Lung microvascular endothelial cell (primary cell): ENCODE results near the gene GREB1L. TPM values are rescaled to one million over a fixed set of nuclear protein-coding genes. Genes with fewer than 3 reads are reported as not detected.
A peak's percentile ranks its signal among the peaks of the same experiment; 100 is the strongest.
"Not testable (repeated sequence)": the region's sequence is repeated elsewhere in the genome, so short reads cannot be mapped to it uniquely, and the experiment has no call there.

Experiments used
- DNase-seq, 2 donors: peaks; one replicate each; pipeline versions ENCODE4 v3.0.0 to v3.0.0-alpha.2; 2010; ENCODE audit warnings: low read depth in 2 of 2
- total RNA-seq: library from RNA; depleted of rRNA; stranded (reverse); fragments of >200 nt; gene quantifications from 2 replicates; pipeline ENCODE4 v1.2.1, GENCODE V29; 2014

The GREB1L gene
- total RNA-seq = 2.0 and 3.1 TPM in 2 replicates

DNA sequence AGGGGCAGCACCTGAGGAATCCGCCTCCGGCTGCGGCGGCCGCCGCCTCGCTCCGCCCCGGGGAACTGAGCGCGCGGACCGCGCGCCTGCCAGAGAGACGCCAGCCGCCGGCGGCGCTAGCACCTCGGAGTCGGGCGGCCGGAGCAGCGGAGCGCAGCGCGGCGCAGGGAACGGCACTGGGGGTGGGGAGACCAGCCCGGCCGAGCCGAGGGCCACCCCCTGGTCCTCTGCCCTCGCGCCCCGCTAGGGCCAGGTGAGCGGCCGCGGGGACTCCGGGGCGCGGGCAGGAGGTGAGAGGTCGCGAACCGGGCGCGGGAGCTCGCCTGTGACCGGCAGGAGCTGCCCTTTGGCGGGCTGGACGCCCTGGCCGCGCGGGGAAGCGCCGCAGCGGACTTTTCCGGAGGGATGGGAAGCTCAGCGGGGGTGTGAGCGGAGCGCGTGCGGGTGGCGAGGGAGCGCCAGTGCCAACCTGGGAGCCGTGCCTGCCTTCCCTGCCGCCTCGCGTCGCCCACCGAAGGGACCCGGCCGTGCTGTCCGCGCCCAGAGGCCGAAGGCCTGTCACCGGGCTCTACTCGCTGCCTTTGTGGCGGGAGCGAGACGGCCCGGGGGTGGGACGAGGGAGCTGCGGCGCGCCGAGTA lies at the start of gene GREB1L:
Gene GREB1L, plus strand, starts transcription at position 92 of the 639 bp plus-strand sequence. CDS start 141,287 bp downstream, outside the sequence.
- DNase-seq = peak; percentile 70 to 71

DNA sequence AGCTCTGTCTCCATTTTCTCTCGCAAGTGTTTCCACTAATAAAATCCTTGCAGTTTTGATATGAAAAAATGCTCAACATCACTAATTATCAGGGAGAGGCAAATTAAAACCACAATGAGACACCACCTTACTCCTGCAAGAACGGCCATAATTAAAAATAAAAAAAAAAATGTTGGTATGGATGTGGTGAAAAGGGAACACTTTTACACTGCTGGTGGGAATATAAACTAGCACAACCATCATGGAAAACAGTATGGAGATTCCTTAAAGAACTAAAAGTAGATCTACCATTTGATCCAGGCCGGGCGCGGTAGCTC lies 49.8 kb upstream of the GREB1L start:
- DNase-seq = no peak

DNA sequence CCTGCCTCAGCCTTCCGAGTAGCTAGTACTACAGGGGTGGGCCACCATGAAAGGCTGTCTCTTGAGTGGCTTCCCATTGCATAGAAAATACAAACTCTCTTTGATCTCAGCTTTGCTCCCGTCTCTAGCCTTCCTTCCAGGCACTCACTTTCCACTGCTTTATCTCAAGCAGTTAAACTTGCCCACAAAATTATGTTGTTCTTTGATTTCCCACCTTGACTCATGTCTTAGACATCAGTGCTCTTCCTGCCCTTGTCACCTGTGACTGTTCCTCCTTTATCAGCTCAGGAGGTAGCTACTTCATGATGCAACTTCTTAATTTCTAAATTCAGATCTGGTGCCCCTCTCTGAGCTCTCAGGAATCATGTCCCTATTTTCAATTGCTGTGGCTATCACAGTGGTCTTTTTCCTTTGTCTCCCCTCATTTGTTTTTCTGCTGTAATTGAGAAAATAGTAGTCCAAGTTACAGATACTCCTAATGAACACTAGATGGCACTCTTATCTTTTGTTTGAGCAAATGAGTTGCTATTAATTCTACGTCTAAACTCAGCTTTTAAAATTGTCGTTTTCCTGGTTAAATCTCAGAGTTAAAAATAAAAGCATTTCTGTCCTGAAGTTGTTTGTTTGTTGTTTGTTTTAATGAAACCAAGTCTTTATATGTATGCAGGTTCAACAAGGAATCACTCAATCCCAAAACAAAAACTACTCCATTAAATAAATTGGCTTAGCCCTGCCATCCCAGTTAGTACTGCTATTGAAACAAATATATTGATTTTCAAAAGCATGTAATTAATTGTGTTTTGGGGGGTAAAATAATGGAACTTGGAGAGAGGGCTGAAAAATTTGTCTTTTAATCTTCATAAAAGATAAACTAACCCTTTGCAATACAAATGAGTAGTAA lies 46.9 kb upstream of the GREB1L start:
- peak; percentile 47 to 68 for DNase-seq

DNA sequence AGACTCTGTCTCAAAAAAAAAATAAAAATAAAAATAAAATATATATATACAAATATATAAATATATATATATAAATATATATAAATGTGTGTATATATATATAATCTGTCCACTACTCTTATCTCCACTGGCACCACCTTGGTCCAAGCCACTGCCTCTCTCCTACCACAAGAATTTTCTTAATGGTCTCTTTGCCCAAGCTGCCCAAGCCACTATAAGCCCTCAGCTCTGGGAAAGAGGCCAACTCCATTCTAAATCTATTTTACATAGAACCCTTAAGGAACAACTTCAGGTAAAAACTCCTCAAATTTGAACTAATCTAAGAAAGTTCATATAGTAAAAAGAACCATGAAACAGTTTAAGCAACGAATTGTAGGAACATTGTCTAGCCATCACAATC lies 45.6 kb upstream of the GREB1L start:
- DNase-seq = no peak

DNA sequence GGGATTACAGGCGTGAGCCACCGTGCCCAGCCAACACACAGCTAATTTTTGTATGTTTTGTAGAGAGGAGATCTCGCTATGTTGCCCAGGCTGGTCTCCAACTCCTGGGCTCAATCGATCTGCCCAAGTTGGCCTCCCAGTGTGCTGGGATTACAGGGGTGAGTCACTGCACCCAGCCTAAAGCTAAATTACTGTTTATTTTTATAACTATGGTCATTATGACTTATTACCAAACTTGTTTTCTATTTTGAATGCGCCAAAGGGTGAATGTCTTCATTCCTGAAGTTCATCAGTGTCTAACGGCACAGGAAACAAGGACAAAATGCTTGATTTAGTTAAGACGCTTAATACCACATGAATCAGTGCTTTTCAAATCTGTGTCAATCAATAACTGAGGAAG lies 38.9 kb upstream of the GREB1L start:
- no peak for DNase-seq

DNA sequence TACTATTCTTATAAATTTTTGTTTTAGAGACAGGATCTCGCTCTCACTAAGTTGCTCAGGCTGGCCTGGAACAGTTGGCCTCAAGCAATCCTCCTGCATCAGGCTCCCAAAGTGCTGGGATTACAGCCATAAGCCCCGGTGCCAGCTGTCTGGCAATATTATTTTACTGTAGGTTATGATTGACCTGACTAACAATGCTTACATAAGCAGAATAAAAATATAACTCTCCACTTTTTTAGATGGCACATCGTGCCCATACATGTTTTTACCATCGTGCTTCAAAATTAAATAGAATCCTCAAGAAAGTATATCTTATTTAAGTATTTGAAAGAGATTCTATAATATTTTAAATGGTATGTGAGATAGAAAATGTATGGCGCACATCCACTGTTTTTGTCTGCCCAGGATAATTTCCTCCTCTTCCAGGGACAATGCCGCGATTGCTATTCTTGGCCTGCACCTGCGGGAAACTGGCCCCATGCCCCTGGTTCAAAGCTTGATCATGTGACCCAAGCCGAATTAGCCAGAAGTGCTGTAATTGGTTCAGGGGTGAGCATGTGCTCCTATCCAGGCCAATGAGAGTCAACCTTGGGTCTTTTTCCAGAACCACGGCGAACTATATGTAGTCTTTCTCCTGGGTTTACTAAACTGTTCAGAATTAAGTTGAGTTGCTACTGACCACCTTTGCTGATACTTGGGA lies 38.3 kb upstream of the GREB1L start:
- DNase-seq = peak in 1 of 2 donors; percentile 65

DNA sequence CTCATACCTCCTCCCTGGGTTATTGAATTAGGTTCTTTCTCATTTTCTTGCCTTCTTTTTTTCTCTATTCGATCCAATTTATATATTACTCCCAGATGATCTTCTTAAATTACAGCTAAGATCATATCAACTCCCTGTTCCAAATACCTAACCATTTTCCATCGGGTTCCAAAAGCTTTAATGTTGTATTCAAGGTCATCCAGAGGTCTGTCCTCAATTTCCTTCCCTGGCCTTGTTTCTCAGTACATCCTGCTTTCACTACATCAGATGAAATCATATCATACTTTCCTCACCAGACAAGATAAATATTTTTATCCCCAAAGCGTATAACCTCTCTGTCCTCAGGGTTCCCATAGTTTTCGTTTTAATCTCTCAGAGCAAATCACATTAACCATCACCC lies 36.3 kb upstream of the GREB1L start:
- DNase-seq = peak in 1 of 2 donors; percentile 10

DNA sequence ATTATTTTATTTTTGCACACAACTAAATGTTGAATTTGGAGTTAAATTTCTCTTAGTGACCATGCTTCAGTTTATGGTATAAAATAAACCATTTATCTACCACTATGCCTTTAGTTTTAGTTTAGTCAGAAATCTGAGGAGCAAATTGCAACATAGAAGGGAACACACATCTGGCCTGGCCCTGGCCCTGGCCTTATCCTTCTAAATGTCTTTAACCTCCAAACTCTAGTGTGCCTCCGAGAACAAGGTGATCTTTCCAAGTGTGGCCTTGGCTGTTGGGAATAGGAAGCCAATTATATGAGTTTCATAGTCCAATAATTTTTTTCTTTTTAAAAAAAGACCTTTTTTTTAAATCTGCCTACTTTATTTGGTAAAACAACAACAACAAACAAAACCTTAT lies 31.8 kb upstream of the GREB1L start:
- DNase-seq = no peak

DNA sequence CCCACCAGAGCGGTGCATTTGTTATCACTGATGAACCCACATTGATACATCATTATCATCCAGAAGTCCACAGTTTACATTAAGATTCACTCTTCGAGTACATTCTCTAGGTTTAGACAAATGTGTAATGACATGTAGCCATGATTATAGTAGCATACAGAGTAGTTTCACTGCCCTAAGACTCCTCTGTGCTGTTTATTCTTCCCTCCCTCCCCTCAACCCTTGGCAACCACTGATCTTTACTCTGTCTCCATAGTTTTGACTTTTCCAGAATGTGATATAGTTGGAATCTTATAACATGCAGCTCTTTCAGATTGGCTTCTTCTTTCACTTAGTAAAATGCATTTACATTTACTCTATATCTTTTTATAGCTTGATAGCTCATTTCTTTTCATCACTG lies 31.2 kb upstream of the GREB1L start:
- no peak for DNase-seq

DNA sequence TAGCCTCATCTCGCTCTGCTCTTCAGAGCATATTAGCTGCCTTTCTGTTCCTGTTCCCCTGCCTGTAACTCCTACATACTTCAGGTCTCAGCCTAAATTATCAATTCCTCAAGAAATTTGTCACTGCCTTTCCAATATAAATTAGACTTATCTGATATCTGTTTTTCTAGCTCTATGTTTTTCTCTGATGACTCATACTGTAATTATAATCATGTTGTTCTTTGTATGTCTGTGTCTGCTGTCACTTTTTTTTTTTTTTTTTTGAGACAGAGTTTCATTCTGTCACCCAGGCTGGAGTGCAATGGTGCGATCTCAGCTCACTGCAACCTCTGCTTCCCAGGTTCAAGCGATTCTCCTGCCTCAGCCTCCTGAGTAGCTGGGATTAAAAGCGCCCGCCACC lies 27.6 kb upstream of the GREB1L start:
- DNase-seq = not testable (repeated sequence)

DNA sequence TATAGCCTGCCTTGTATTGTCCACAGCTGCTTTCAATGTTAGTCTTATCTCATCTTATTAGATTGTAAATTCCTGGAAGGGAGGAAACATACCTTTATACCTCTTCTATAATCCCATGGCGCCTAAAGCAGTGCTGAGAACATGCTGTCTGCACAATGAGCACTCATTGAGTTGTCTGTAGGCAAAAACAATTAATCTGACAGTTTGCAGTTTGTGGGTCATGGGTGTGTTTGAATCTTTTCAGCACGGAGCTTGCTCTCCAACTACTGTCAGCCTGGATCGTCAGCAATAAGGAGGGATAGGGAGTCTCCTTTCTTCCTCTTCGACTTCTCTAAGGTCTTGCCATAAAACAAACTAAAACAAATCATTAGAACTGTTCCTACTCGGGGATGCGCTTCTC lies 26.5 kb upstream of the GREB1L start:
- no peak for DNase-seq

DNA sequence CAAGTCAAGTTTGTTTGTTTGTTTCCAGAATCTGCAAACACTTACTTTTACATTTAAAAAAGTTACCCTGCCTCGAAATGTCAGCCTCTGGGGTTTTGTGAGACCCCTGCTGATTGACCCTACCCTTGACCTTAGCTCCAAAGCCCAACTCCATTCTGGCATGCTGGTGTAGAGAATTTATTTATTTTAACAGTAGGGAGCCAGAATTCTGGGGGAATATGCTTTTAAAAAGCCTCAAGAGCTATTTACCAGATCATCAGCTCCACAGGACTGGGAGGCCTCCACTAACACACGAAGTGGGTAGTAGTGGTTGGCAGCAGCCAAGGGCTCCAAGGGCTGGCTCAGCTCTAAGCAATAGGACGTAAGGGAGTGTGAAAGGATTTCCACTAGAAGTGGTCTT lies 23.2 kb upstream of the GREB1L start:
- no peak for DNase-seq

DNA sequence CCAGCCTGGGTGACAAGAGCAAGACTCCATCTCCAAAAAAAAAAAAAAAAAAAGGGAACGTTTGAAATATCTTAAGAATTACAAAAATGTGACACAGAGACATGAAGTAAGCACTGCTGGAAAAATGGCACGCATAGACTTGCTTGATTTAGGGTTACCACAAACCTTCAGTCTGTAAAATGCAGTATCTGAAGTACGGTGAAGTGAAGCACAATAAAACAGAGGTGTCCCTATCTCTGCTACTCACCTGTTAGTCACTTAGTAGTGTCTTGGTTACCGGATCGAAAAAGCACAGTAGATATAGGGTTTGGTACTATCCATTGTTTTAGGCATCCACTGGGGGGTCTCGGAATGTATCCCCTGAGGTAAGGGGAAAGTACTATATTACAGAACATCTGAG lies 11.6 kb upstream of the GREB1L start:
- DNase-seq = no peak

DNA sequence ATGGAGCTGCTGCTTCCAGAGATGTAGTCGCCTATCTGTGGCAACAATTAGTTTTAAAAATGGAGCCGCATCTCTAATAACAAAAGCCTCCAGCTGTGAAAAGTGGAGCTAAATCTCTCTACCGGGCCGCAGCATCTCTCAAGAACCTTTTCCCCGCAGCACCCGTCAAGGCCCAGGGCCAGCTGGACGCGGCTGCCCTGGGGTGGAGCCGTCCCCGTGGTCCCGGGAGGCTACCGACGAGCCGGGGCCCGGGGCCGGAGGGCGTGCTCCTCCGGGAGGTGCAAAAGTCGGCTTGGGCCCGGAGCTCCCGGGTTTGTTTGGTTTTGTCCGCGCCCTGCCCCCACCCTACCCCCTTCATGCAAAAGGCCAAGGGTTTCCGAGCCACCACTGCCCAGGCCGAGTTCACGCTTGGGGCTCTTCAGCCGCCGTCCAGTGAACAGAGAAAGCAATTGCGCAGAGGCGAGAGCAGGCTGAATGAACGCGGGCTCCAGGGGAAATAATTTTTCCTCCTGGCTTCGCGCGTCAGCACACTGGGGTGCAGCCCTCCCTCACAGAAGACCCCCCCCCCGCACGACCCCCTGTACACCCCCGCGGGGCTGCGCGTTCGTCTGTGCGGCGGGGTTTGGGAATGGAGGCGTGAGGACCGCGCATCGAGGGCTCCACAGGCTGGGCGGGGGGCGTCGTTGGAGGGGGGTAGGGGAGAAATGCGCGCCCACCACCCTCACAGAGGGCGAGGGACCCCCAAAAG lies 557 bp upstream of the GREB1L start:
- DNase-seq = peak; percentile 10 to 31

DNA sequence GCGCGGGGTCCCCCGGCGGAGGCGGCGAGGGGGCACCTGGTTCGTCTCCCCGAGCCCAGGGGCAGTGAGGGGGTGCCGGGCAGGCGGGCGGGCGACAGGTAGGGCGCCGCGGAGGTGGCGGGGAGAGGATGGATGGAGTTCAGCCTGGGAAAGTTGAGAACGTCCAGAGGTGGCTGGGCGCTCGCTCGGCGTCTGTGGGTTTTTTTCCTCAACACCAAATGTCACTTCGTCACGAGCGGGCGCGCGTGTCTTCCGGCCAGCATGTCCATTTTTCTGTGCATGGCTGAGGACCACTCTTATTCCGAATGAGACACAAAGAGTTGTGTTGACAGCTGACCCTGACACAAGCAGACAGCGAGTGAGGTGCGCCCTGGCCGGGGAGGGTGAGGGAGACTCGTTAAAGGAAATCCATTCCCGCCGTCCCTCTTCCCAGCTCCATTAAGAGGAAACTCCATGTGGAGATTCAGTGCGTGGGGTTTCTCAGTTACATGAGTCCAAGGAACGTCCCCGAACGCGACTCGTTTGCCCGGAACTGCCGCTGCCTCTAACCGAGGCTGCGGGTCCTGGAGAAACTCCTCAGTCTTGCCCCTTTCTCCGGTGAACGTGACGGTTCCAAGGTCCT lies 859 bp downstream of the GREB1L start:
- DNase-seq = peak; percentile 20 to 30

DNA sequence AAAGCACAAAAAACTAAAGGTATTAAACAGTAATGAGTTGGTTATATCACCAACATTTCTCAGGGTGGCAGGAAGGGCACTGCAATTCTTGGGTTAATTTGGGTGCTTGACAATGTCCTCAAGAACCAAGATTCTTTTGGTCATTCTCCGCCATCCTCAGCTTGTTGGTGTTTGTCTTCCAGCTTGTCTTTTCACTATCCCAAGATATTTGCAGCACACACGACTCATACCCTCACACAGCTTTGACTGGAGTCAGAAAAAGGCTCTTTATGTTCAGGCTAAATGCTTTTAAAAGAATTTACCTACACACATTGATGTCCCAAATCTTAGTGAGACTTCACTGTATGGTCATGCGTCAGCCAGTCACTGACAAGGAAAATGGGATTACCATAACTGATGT lies 12.5 kb downstream of the GREB1L start:
- DNase-seq = no peak

DNA sequence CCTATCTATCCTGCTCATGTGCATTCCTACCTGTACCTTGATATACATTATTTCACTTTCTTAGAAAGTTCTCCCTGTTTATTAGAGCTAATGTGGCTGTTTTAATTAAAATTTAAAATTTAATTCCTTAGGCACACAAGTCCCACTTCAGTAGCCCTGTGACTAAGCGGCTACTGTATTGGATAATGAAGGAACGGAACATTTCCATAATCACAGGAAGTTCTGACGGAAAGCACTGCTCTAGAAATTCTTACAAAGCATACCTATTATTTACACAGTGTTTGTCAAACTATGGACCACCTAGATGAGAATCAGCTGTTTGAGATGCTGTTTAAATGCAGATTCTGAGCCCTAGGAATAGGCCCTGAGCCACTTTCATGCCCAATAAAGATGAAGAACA lies 13.2 kb downstream of the GREB1L start:
- DNase-seq = peak; percentile 48 to 58

DNA sequence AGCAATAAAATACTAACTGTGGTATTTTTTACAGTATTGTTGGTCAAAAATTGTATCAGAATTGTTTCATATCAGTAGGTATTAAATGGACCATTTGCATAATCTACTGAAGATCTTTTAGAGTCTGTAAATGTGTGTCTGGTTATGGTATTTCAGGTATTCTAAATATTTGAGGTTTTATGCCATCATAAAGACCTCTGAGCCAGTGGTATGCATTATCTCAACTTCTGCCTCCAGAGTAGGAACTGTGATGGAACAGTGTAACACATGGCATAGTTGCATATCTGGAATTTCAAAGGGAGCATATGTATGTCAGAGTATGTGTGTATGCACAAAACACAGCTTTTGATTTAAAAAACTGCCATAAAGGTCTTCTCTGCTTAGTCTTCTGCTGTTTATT lies 15.4 kb downstream of the GREB1L start:
- DNase-seq = no peak

DNA sequence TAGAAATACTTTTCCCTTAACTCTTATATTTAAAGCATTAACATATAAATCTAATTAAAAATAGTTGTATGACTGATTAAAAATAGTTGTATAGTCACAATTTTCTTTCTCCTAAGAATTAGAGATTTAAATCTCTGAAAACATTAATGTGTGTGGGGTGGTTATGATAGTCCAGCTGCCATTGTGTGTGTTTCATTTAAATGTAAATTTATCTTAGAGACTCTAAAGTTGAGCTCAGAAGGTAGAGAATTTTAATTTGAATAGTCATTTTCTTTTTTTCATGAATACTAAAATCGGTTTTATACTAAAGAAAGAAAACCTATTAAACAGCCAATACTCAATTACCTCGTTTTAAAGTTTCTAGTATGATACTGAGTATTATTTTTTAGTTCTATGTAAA lies 18.6 kb downstream of the GREB1L start:
- no peak for DNase-seq

DNA sequence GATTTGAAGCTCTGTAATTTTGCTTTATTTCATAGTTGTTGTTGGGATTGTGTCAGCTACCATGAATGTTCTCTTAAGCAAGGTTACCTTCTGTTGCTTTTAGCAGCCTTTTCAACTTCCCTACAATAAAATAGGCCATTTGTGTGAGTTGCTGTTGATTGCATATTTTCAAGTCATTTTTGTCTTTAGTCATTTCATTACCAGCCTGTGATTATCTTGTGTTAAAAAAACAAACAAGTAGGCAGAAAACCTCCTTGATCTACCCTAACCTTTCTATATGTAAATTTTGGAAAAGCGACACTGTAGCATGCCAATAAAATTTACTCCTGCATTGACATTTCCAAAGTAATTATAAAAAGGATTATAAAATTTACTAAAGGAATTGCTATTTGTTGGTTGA lies 19.3 kb downstream of the GREB1L start:
- DNase-seq = no peak

DNA sequence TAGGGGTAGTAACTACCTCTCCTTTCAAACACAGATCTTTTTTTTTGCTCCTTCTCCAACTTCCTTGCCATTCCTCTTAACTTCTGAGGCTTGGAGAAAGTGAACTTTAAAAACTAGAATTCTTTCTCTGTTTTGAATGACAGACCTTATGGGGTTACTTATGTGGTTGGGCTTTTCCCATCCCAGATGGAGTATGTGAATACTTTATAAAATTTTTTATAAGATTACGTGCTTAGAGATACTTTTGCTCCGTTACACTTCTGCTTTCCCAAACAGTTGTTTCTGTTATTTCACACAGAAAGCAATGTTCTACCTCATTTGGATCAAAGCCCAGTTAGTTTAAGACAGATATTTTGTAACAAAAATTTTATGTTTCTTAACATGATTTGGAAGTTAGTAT lies 20.2 kb downstream of the GREB1L start:
- no peak for DNase-seq
